Skin epidermis (tissue), 12 donors: Measurements from ENCODE around the gene LRRC8E.
A peak's percentile ranks its signal among the peaks of the same experiment; 100 is the strongest.
"Not testable (repeated sequence)": the region's sequence is repeated elsewhere in the genome, so short reads cannot be mapped to it uniquely, and the experiment has no call there.

Experiments used
- H3K27ac ChIP-seq, 21 experiments: fragments of 200-600 bp; sonication (generic) in 11 of 21; one replicate each; pipeline ENCODE4 v1.5.0; 2020; ENCODE audit warnings: mild to moderate bottlenecking in 3 of 21, inconsistent platforms in 2 of 21, moderate library complexity in 2 of 21
- H3K4me3 ChIP-seq, 7 experiments: fragments of 200-600 bp; sonication (generic) in 2 of 7; one replicate each; pipeline ENCODE4 v1.5.0; 2020; ENCODE audit warnings: inconsistent platforms in 2 of 7, mild to moderate bottlenecking in 2 of 7, moderate library complexity in 1 of 7

LRRC8E gene

GRCh38 chr19:7852851-7853769 is 35.2 kb upstream of the LRRC8E start:
- Histone ChIP-seq H3K27ac (no peak overlapping the region), H3K4me3 (no peak overlapping the region)

- no peak overlapping the region for H3K27ac ChIP-seq
- H3K4me3 ChIP-seq, result no peak overlapping the region
Measured at GRCh38 chr19:7853770-7854128, 34.6 kb upstream of the LRRC8E start.

- no peak overlapping the region for H3K27ac ChIP-seq
- no peak overlapping the region for H3K4me3 ChIP-seq
Measured at GRCh38 chr19:7855426-7856108, 32.7 kb upstream of the LRRC8E start.

- Histone ChIP-seq H3K4me3 (no peak overlapping the region), H3K27ac (no peak overlapping the region)
Measured at GRCh38 chr19:7856109-7856591, 32.2 kb upstream of the LRRC8E start.

GRCh38 chr19:7856679-7857663 is 31.3 kb upstream of the LRRC8E start:
- H3K4me3 ChIP-seq, result no peak overlapping the region
- no peak overlapping the region for H3K27ac ChIP-seq

- H3K27ac ChIP-seq, result no peak overlapping the region
- no peak overlapping the region for H3K4me3 ChIP-seq
Measured at GRCh38 chr19:7857727-7858108, 30.6 kb upstream of the LRRC8E start.

- H3K4me3 ChIP-seq, result no peak overlapping the region
- H3K27ac ChIP-seq, result no peak overlapping the region
Measured at GRCh38 chr19:7858109-7858770, 30.1 kb upstream of the LRRC8E start.

GRCh38 chr19:7859087-7859486 is 29.2 kb upstream of the LRRC8E start:
- not testable (repeated sequence) for H3K27ac ChIP-seq, H3K4me3 ChIP-seq

- H3K27ac ChIP-seq, result no peak overlapping the region
- H3K4me3 ChIP-seq, result no peak overlapping the region
Measured at GRCh38 chr19:7859831-7860713, 28.2 kb upstream of the LRRC8E start.

- no peak overlapping the region for H3K4me3 ChIP-seq
- H3K27ac ChIP-seq, result no peak overlapping the region
Measured at GRCh38 chr19:7860714-7861618, 27.3 kb upstream of the LRRC8E start.

- H3K4me3 ChIP-seq, result peak overlapping the region in 6 of 7 experiments; percentile 6 to 36 (median 14)
- H3K27ac ChIP-seq, result no peak overlapping the region
Measured at GRCh38 chr19:7861619-7862412, 26.5 kb upstream of the LRRC8E start.

GRCh38 chr19:7862413-7862951 is 25.8 kb upstream of the LRRC8E start:
- Histone ChIP-seq H3K27ac (no peak overlapping the region), H3K4me3 (peak overlapping the region in 6 of 7 experiments; percentile 6 to 36 (median 14))

- Histone ChIP-seq H3K4me3 (peak overlapping the region in 1 of 7 experiments; percentile 6), H3K27ac (no peak overlapping the region)
Measured at GRCh38 chr19:7863157-7863970, 24.9 kb upstream of the LRRC8E start.

- no peak overlapping the region for H3K4me3 ChIP-seq
- no peak overlapping the region for H3K27ac ChIP-seq
Measured at GRCh38 chr19:7863971-7864689, 24.2 kb upstream of the LRRC8E start.

- Histone ChIP-seq H3K4me3 (no peak overlapping the region), H3K27ac (no peak overlapping the region)
Measured at GRCh38 chr19:7864690-7865074, 23.6 kb upstream of the LRRC8E start.
